GM12878 (cell line): ENCODE results near the gene AFAP1. TPM values are rescaled to one million over a fixed set of nuclear protein-coding genes. Genes with fewer than 3 reads are reported as not detected.

Experiments used
- ATAC-seq: fragments of 200-7000 bp; cut with Tn5 transposase; 3 replicates; pipeline ENCODE4 v1.9.1; 2020; ENCODE audit warnings: mild to moderate bottlenecking, moderate library complexity
- BruUV-seq: library from RNA; stranded (reverse); fragments of 400-500 nt; replicated peaks from 2 replicates; lab custom pipeline; 2021; lab: Mats Ljungman, UMichigan
- CTCF ChIA-PET: fragments of 300-600 bp; sonication (Branson Sonifier 250); formaldehyde crosslinking; extraction: SDS; loops from one replicate; lab custom pipeline; 2021; ENCODE audit warnings: inconsistent platforms; lab: Yijun Ruan, JAX
- POLR2A ChIA-PET: fragments of 350-600 bp; formaldehyde crosslinking; extraction: SDS; loops from one replicate; lab custom pipeline; 2021; ENCODE audit warnings: inconsistent platforms; lab: Charles Lee
- RAD21 ChIA-PET: fragments of 300-600 bp; sonication (Branson Sonifier 250); formaldehyde crosslinking; loops from one replicate; lab custom pipeline; 2023; ENCODE audit warnings: antibody characterized with exemption; ENCODE audit not compliant: unreplicated experiment; lab: Charles Lee
- SMC1A ChIA-PET: fragments of 300-600 bp; sonication (Branson Sonifier 250); formaldehyde crosslinking; loops from one replicate; lab custom pipeline; 2023; ENCODE audit not compliant: unreplicated experiment, uncharacterized antibody; lab: Charles Lee
- DNase-seq: peaks from one replicate; pipeline ENCODE4 v3.0.0-alpha.2; 2011; ENCODE audit warnings: low read depth, low spot score
- FAIRE-seq: peaks from 3 replicates; lab custom pipeline; 2011; peaks lifted over from hg19 to GRCh38; lab: Jason Lieb, UNC
- H2AFZ ChIP-seq: 2 replicates; pipeline ENCODE4 v1.6.0; 2011; ENCODE audit warnings: low read depth, low read length, control low read depth; ENCODE audit not compliant: control insufficient read depth
- H3K27ac ChIP-seq: 2 replicates; pipeline ENCODE4 v1.5.1; 2011; ENCODE audit warnings: control low read depth; ENCODE audit not compliant: control insufficient read depth, insufficient read depth
- H3K27me3 ChIP-seq, 2 experiments: replicated peaks in 1 of 2; 2 replicates each; pipeline versions ENCODE4 v1.6.0 to v1.6.1; 2011; ENCODE audit warnings: low read length in 1 of 2; ENCODE audit not compliant: control insufficient read depth in 2 of 2, insufficient read depth in 2 of 2
- H3K36me3 ChIP-seq, 2 experiments: 2 replicates each; pipeline ENCODE4 v1.5.1; 2011; ENCODE audit warnings: low read length in 1 of 2; ENCODE audit not compliant: control insufficient read depth in 2 of 2, insufficient read depth in 2 of 2
- H3K4me1 ChIP-seq: 2 replicates; pipeline ENCODE4 v1.6.1; 2011; ENCODE audit warnings: mild to moderate bottlenecking, low read length, moderate library complexity, mixed read lengths; ENCODE audit not compliant: control insufficient read depth, insufficient read depth
- H3K4me2 ChIP-seq: 2 replicates; pipeline ENCODE4 v1.6.0; 2011; ENCODE audit warnings: control low read depth; ENCODE audit not compliant: control insufficient read depth, insufficient read depth
- H3K4me3 ChIP-seq: fragments of 200-600 bp; sonication (generic); 2 replicates; pipeline ENCODE4 v1.5.1; 2016
- H3K79me2 ChIP-seq: 2 replicates; pipeline ENCODE4 v1.6.0; 2011; ENCODE audit warnings: low read length; ENCODE audit not compliant: control insufficient read depth, insufficient read depth
- H3K9ac ChIP-seq: 2 replicates; pipeline ENCODE4 v1.8.0; 2011; ENCODE audit warnings: low read length, control low read depth, mixed read lengths; ENCODE audit not compliant: control insufficient read depth, insufficient read depth
- H3K9me3 ChIP-seq: replicated peaks from 3 replicates; pipeline ENCODE4 v1.5.1; 2011; ENCODE audit warnings: mild to moderate bottlenecking, low read length; ENCODE audit not compliant: control insufficient read depth, insufficient read depth
- H4K20me1 ChIP-seq: 2 replicates; pipeline ENCODE4 v1.6.0; 2011; ENCODE audit not compliant: control insufficient read depth, insufficient read depth
- ASH2L ChIP-seq: fragments of 300-600, 200-600 bp; sonication (generic); IDR thresholded peaks from 2 replicates; pipeline ENCODE4 v1.6.1; 2017; ENCODE audit warnings: low read depth, mild to moderate bottlenecking, borderline replicate concordance
- HDAC2 ChIP-seq: fragments of 200-600 bp; sonication (generic); IDR thresholded peaks from 2 replicates; pipeline ENCODE4 v1.6.1; 2017
- HDGF ChIP-seq: fragments of 450-650 bp; IDR thresholded peaks from 2 replicates; pipeline ENCODE4 v1.6.1; 2016; ENCODE audit warnings: antibody characterized with exemption
- MEF2A ChIP-seq: IDR thresholded peaks from 2 replicates; pipeline ENCODE4 v1.6.1; 2011; ENCODE audit warnings: low read depth, mild to moderate bottlenecking, low read length, moderate library complexity; ENCODE audit not compliant: insufficient read depth
- NR2C1 ChIP-seq: fragments of 450-650 bp; IDR thresholded peaks from 2 replicates; pipeline ENCODE4 v1.6.1; 2017; ENCODE audit warnings: antibody characterized with exemption, mild to moderate bottlenecking, moderate library complexity
- NR2C2 ChIP-seq: IDR thresholded peaks from 2 replicates; pipeline ENCODE4 v1.6.1; 2011; ENCODE audit warnings: borderline replicate concordance, low read depth; ENCODE audit not compliant: control insufficient read depth, insufficient read length
- PML ChIP-seq: IDR thresholded peaks from 2 replicates; pipeline ENCODE4 v1.6.1; 2012; ENCODE audit warnings: low read length, inconsistent platforms
- SIN3A ChIP-seq: IDR thresholded peaks from 2 replicates; pipeline ENCODE4 v1.6.1; 2012; ENCODE audit warnings: low read depth, low read length, improper control_type of control experiment
- SMAD5 ChIP-seq: IDR thresholded peaks from 2 replicates; pipeline ENCODE4 v1.6.1; 2016; ENCODE audit warnings: antibody characterized with exemption, low read depth
- SUPT20H ChIP-seq: IDR thresholded peaks from 2 replicates; pipeline ENCODE4 v1.6.1; 2011; ENCODE audit warnings: low read depth, mild to moderate bottlenecking, low read length, moderate library complexity, borderline replicate concordance; ENCODE audit not compliant: control insufficient read depth
- TCF12 ChIP-seq: IDR thresholded peaks from 2 replicates; pipeline ENCODE4 v1.6.1; 2011; ENCODE audit warnings: low read depth, mild to moderate bottlenecking, low read length
- TCF3 ChIP-seq: IDR thresholded peaks from 2 replicates; pipeline ENCODE4 v1.6.1; 2012; ENCODE audit warnings: low read depth, mild to moderate bottlenecking, low read length, borderline replicate concordance; ENCODE audit not compliant: insufficient read depth
- WRNIP1 ChIP-seq: IDR thresholded peaks from 2 replicates; pipeline ENCODE4 v1.6.1; 2011; ENCODE audit warnings: low read depth, low read length, improper control_type of control experiment, borderline replicate concordance
- ZNF207 ChIP-seq: fragments of 450-650 bp; IDR thresholded peaks from 2 replicates; pipeline ENCODE4 v1.6.1; 2014; ENCODE audit warnings: antibody characterized with exemption, mild to moderate bottlenecking, borderline replicate concordance
- ZNF274 ChIP-seq: IDR thresholded peaks from one replicate; pipeline ENCODE4 v1.8.0; 2011; ENCODE audit not compliant: insufficient read length, insufficient read depth
- WGBS: methylation state at CpG from one replicate; pipeline ENCODE4 v1.1.6; 2016; ENCODE audit warnings: low lambda C conversion rate; ENCODE audit not compliant: insufficient replicate concordance, insufficient coverage; ENCODE audit errors: missing lambda C conversion rate; 5-methylcytosine and 5-hydroxymethylcytosine counted together
- in situ Hi-C: fragments of 300-500 bp; cut with MboI; formaldehyde crosslinking; loops from 9 replicates; pipeline ENCODE4 v1.14.3; 2018; ENCODE audit warnings: mixed read lengths
- intact Hi-C: fragments of 100-400 bp; cut with micrococcal nuclease; formaldehyde crosslinking; loops from one replicate; pipeline ENCODE4 v1.14.2; 2022; ENCODE audit not compliant: unreplicated experiment
- polyA plus RNA-seq, 11 experiments: library from polyadenylated mRNA; depleted of rRNA in 4 of 11; unstranded in 6 of 11; stranded (reverse) in 5 of 11; fragments of >200 nt; fragmentation: Nextera tagmentation in 4 of 11; fragmentation: Illumina TruSeq in 1 of 11; extraction: Ambion mirVana in 4 of 11; extraction: Trizol in 1 of 11; gene quantifications; 1 replicate in 1 of 11; 2 replicates in 10 of 11; pipeline versions ENCODE4 v1.2.1 to v1.2.3, GENCODE V29; 2011 to 2016; ENCODE audit warnings: inconsistent platforms in 2 of 11, missing spikeins in 2 of 11, low read depth in 1 of 11
- total RNA-seq, 4 experiments: library from RNA; depleted of rRNA in 3 of 4; stranded (reverse); fragments of >200 nt in 3 of 4; fragmentation: Illumina TruSeq in 1 of 4; extraction: Trizol in 1 of 4; gene quantifications; 2 replicates each; pipeline versions ENCODE4 v1.2.1 to v1.2.3, GENCODE V29; 2013 to 2021
- TF ChIP-seq, protein P1 (sequence below): IDR thresholded peaks from 2 replicates; pipeline ENCODE4 v1.6.1; 2011; ENCODE audit warnings: low read depth, mild to moderate bottlenecking, low read length, moderate library complexity, borderline replicate concordance; ENCODE audit errors: extremely low read depth
- TF ChIP-seq, protein P2 (sequence below): fragments of 450-650 bp; formaldehyde crosslinking; IDR thresholded peaks from 2 replicates; pipeline ENCODE4 v1.4.0; 2020; ENCODE audit warnings: mild to moderate bottlenecking, moderate library complexity

AFAP1 gene
- total and polyA plus RNA-seq, 10 of the 15 experiments (the other 5 are each of a cell fraction or from before 2014, with no cell fraction given), result 0.02 to 0.23 (median 0.09) TPM; not detected in 1

DNA sequence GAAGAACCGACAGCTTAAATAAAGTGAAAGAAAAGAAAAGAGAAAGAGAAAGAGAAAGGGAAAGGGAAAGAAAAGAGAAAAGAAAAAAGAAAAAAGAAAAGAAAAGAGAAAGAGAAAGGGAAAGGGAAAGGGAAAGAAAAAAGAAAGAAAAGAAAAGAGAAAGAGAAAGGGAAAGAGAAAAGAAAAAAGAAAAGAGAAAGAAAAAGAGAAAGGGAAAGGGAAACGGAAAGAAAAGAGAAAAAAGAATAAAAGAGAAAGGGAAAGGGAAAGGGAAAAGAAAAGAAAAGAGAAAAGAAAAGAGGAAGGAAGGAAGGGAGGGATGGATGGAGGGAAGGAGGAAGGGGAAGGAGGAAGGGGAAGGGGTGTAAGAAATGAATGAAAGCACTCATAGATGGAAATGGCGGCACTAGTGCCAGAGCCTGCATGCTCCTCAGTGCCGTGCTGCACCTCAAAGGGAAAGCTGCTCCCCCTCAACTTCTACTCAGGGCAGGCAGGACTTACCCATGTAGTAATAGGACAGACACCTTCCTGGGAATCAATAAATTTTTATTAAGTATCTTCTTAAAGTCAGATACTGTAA lies 70.7 kb downstream of the AFAP1 start (continued):
- no peak for TF ChIP-seq SUPT20H

DNA sequence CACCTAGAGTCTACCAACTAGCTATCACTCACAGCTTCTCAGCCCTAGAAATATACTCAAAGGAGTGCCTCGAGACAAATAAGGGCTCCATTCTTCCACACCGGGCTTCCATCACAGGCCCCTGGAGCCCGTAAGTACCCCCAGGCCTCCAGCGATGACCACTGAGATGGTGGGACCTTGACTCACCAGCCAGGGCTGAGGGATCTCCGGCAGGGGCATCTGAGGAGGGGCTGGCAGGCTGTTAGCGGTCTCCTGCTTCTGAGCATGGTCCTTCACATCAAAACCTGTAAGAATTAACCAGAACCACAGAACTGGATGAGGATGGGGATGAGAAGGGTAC lies 71.3 kb downstream of the AFAP1 start:
- Histone ChIP-seq H3K27me3 (no peaks in the 10 kb centered on the region; a peak in 1 of 4 replicates), H3K9me3 (no peaks in the 10 kb centered on the region), H3K4me3 (no peak overlapping the region), H3K27ac (no peak overlapping the region), H4K20me1 (no peaks in the 10 kb centered on the region), H3K9ac (no peak overlapping the region), H3K4me1 (no peaks in the 10 kb centered on the region), H2AFZ (no peak overlapping the region), H3K79me2 (no peaks in the 10 kb centered on the region), H3K4me2 (no peak overlapping the region), H3K36me3 (no peaks in the 10 kb centered on the region)
- BruUV-seq, result no TSS peak
- RAD21 ChIA-PET, result no interaction called here
- intact Hi-C loops (no loop called here), in situ Hi-C loops (no loop called here)
- CTCF ChIA-PET, result interaction anchor here (0.6 kb wide), 1 partner anchor 120 kb away, joined by 3 read pairs; no protein-coding TSS in a partner anchor
- TF ChIP-seq ASH2L, result no peak
- TF ChIP-seq TCF3, result no peak
- TF ChIP-seq MEF2A, result no peak
- TF ChIP-seq HDGF, result no peak
- TF ChIP-seq NR2C2, result no peak
- no peak for TF ChIP-seq SIN3A
- no peak for TF ChIP-seq ZNF274
- no peak for TF ChIP-seq SMAD5
- TF ChIP-seq, protein P1, sequence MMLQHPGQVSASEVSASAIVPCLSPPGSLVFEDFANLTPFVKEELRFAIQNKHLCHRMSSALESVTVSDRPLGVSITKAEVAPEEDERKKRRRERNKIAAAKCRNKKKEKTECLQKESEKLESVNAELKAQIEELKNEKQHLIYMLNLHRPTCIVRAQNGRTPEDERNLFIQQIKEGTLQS, result no peak
- no peak for TF ChIP-seq PML
- TF ChIP-seq ZNF207, result no peak
- TF ChIP-seq HDAC2, result no peak
- TF ChIP-seq, protein P2, sequence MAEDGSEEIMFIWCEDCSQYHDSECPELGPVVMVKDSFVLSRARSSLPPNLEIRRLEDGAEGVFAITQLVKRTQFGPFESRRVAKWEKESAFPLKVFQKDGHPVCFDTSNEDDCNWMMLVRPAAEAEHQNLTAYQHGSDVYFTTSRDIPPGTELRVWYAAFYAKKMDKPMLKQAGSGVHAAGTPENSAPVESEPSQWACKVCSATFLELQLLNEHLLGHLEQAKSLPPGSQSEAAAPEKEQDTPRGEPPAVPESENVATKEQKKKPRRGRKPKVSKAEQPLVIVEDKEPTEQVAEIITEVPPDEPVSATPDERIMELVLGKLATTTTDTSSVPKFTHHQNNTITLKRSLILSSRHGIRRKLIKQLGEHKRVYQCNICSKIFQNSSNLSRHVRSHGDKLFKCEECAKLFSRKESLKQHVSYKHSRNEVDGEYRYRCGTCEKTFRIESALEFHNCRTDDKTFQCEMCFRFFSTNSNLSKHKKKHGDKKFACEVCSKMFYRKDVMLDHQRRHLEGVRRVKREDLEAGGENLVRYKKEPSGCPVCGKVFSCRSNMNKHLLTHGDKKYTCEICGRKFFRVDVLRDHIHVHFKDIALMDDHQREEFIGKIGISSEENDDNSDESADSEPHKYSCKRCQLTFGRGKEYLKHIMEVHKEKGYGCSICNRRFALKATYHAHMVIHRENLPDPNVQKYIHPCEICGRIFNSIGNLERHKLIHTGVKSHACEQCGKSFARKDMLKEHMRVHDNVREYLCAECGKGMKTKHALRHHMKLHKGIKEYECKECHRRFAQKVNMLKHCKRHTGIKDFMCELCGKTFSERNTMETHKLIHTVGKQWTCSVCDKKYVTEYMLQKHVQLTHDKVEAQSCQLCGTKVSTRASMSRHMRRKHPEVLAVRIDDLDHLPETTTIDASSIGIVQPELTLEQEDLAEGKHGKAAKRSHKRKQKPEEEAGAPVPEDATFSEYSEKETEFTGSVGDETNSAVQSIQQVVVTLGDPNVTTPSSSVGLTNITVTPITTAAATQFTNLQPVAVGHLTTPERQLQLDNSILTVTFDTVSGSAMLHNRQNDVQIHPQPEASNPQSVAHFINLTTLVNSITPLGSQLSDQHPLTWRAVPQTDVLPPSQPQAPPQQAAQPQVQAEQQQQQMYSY (CRISPR knock-in tag), result no peak
- TF ChIP-seq NR2C1, result no peak
- no peak for TF ChIP-seq TCF12
- TF ChIP-seq WRNIP1, result no peak
- 28% methylated on average over 6 of the region's 6 CpGs for WGBS
- SMC1A ChIA-PET, result no interaction called here
- FAIRE-seq (no peak), DNase-seq (no peak), ATAC-seq (no peak)
- POLR2A ChIA-PET, result no interaction called here
